ENCODE measurements around the gene KMO. TPM values are rescaled to one million over a fixed set of nuclear protein-coding genes. Genes with fewer than 3 reads are reported as not detected.

The KMO gene
- total and polyA plus RNA-seq, 2 experiments from 2014 or later = 0.05 TPM; not detected in 1

- TF ChIP-seq CTCF (conservative IDR thresholded peaks at IDR 0.05; ENCODE audit: low read depth in 2 of 2) = no peak
- TF ChIP-seq CREB1 (CRISPR knock-in tag; IDR thresholded peaks at IDR 0.05; ENCODE audit: low read depth) = no peak
- no peak for TF ChIP-seq ETS1 (IDR thresholded peaks at IDR 0.05)
- TF ChIP-seq EZH2 (IDR thresholded peaks at IDR 0.05; ENCODE audit: low read depth, unreplicated experiment) = no peak
These were observed 98.3 kb downstream of the KMO start (continued) for GRCh38 chr1:241630476-241630875.

GRCh38 chr1:241630899-241631298, 98.7 kb downstream of the KMO start:
- Histone ChIP-seq H3K79me2 (replicated peaks; ENCODE audit: insufficient read depth) (peaks cover 64% of the 10 kb centered on the region), H3K27ac (ENCODE audit: low read depth) (no peak overlapping the region), H3K4me2 (no peak overlapping the region), H3K4me1 (ENCODE audit: insufficient read depth) (peaks cover 31% of the 10 kb centered on the region), H3K36me3 (ENCODE audit: insufficient read depth) (peaks cover 5% of the 10 kb centered on the region; the same call in 1 of the 2 replicates), H3K9me2 (ENCODE audit: insufficient read depth) (no peaks in the 10 kb centered on the region), H3K27me3 (ENCODE audit: insufficient read depth) (no peaks in the 10 kb centered on the region), H3K4me3 (no peak overlapping the region), H3F3A (replicated peaks; ENCODE audit: low read depth) (no peaks in the 10 kb centered on the region), H2AFZ (no peak overlapping the region), H4K20me1 (replicated peaks; ENCODE audit: insufficient read depth) (peaks cover 9% of the 10 kb centered on the region; the same call in 1 of the 2 replicates)
- ATAC-seq (no peak), DNase-seq (ENCODE audit: low spot score) (no peak)
- no peak for TF ChIP-seq EZH2 (IDR thresholded peaks at IDR 0.05; ENCODE audit: low read depth, unreplicated experiment)
- peaks cover 38% of the 10 kb centered on the region for H3K4me1 Mint-ChIP-seq
- no peak overlapping the region for H3K4me3 Mint-ChIP-seq
- H3K27me3 Mint-ChIP-seq (ENCODE audit: insufficient read depth, low read depth, poor library complexity) = no peaks in the 10 kb centered on the region
- no peaks in the 10 kb centered on the region for H3K9me3 Mint-ChIP-seq
- H3K27ac Mint-ChIP-seq = no peak overlapping the region
- peaks cover 29% of the 10 kb centered on the region; the same call in 2 of the 3 replicates for H3K36me3 Mint-ChIP-seq (ENCODE audit: low read depth)

GRCh38 chr1:241631674-241632073, 99.5 kb downstream of the KMO start:
- H3K4me3 ChIP-seq = no peak overlapping the region
- H3K9me3 Mint-ChIP-seq = no peaks in the 10 kb centered on the region
- peak overlapping the region; percentile 12 for H3K27ac Mint-ChIP-seq
- peak; percentile 40 for DNase-seq (ENCODE audit: low spot score)
- no peaks in the 10 kb centered on the region for H3K27me3 ChIP-seq (ENCODE audit: insufficient read depth)
- ATAC-seq = peak; percentile 45; the same call in 2 of the 3 replicates
- no peaks in the 10 kb centered on the region for H3K9me2 ChIP-seq (ENCODE audit: insufficient read depth)
- no peak overlapping the region for H2AFZ ChIP-seq
- H3K4me1 ChIP-seq (ENCODE audit: insufficient read depth) = peaks cover 31% of the 10 kb centered on the region
- peaks cover 72% of the 10 kb centered on the region for H3K79me2 ChIP-seq (replicated peaks; ENCODE audit: insufficient read depth)
- H3K27me3 Mint-ChIP-seq (ENCODE audit: insufficient read depth, low read depth, poor library complexity) = no peaks in the 10 kb centered on the region
- no peak overlapping the region for H3K4me3 Mint-ChIP-seq
- peaks cover 5% of the 10 kb centered on the region; the same call in 1 of the 2 replicates for H3K36me3 ChIP-seq (ENCODE audit: insufficient read depth)
- H3F3A ChIP-seq (replicated peaks; ENCODE audit: low read depth) = no peaks in the 10 kb centered on the region
- H3K36me3 Mint-ChIP-seq (ENCODE audit: low read depth) = peaks cover 29% of the 10 kb centered on the region; the same call in 2 of the 3 replicates
- H3K4me2 ChIP-seq = peak overlapping the region; percentile 28; the same call in 1 of the 2 replicates
- peaks cover 9% of the 10 kb centered on the region; the same call in 1 of the 2 replicates for H4K20me1 ChIP-seq (replicated peaks; ENCODE audit: insufficient read depth)
- H3K27ac ChIP-seq (ENCODE audit: low read depth) = no peak overlapping the region
- peaks cover 40% of the 10 kb centered on the region for H3K4me1 Mint-ChIP-seq
- TF ChIP-seq POLR2AphosphoS5 (IDR thresholded peaks at IDR 0.05; ENCODE audit: low read depth) = no peak
- TF ChIP-seq NANOG (IDR thresholded peaks at IDR 0.05; ENCODE audit: borderline replicate concordance) = no peak
- TF ChIP-seq REST (IDR thresholded peaks at IDR 0.05; ENCODE audit: unreplicated experiment) = no peak
- no peak for TF ChIP-seq CTCF (conservative IDR thresholded peaks at IDR 0.05; ENCODE audit: low read depth in 2 of 2)
- TF ChIP-seq ETS1 (IDR thresholded peaks at IDR 0.05) = no peak
- no peak for TF ChIP-seq ZNF114 (CRISPR knock-in tag; IDR thresholded peaks at IDR 0.05)
- TF ChIP-seq CREB1 (CRISPR knock-in tag; IDR thresholded peaks at IDR 0.05; ENCODE audit: low read depth) = no peak
- no peak for TF ChIP-seq STAT1 (IDR thresholded peaks at IDR 0.05; ENCODE audit: unreplicated experiment)
- no peak for TF ChIP-seq ZNF331 (CRISPR knock-in tag; IDR thresholded peaks at IDR 0.05; ENCODE audit: low read depth)

All from GM23338 (cell line).